Lower leg skin (tissue), 4 donors: ENCODE measurements around the gene NAP1L1. TPM values are rescaled to one million over a fixed set of nuclear protein-coding genes. Genes with fewer than 3 reads are reported as not detected.

ENCODE experiments used
- DNase-seq, 2 donors: peaks; one replicate each; pipeline ENCODE4 v3.0.0-alpha.2; 2019; ENCODE audit warnings: low spot score in 2 of 2
- H3K4me3 ChIP-seq: fragments of 200-600 bp; sonication (generic); 2 replicates; pipeline ENCODE4 v1.5.1; 2017; ENCODE audit warnings: mild to moderate bottlenecking, low read depth; ENCODE audit not compliant: poor library complexity, severe bottlenecking
- CTCF ChIP-seq, 3 donors: fragments of 450-650 bp; IDR thresholded peaks; one replicate each; pipeline ENCODE4 v1.5.1; 2016; ENCODE audit warnings: antibody characterized with exemption in 3 of 3, mild to moderate bottlenecking in 3 of 3, moderate library complexity in 2 of 3
- POLR2A ChIP-seq, 2 donors: fragments of 450-650 bp; IDR thresholded peaks; one replicate each; pipeline ENCODE4 v1.6.1; 2016 to 2017; ENCODE audit warnings: antibody characterized with exemption in 2 of 2, mild to moderate bottlenecking in 1 of 2, moderate library complexity in 1 of 2
- WGBS, 2 donors: methylation state at CpG; one replicate each; pipeline ENCODE4 v1.1.5; 2018; 5-methylcytosine and 5-hydroxymethylcytosine counted together
- intact Hi-C: fragments of 100-400 bp; cut with DNase I; formaldehyde crosslinking; loops from one replicate; pipeline ENCODE4 v1.15.0; 2023; ENCODE audit warnings: low total_unique reads
- total RNA-seq, 4 donors: library from RNA; depleted of rRNA; stranded (reverse); fragments of >200 nt; gene quantifications; one replicate each; pipeline ENCODE4 v1.1.0, GENCODE V29; 2016

Gene NAP1L1
- total RNA-seq, 4 donors from 2014 or later, result 150 to 198 (median 179) TPM

DNA sequence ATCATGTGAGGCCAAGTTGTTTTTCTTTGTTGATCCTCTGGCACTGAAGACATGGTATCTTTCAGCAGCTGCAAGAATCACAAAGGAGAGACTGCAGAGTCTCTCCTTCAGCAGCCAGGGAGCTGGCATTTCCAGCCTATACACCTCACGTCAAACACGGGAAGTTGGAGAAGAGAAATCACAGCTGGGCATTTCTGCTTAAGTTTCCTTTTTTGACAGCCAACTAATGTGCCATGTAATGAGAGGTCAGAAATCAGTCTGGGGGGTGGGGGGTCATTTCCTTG is 81.2 kb downstream of the NAP1L1 start:
- no peak for DNase-seq
- TF ChIP-seq CTCF (IDR thresholded peaks at IDR 0.05), result no peak
- no peak for TF ChIP-seq POLR2A (IDR thresholded peaks at IDR 0.05)
- H3K4me3 ChIP-seq, result no peak overlapping the region
- intact Hi-C loops, result no loop called here
- 71 to 80% methylated on average over 2 of the region's 2 CpGs for WGBS, 2 donors

- DNase-seq, result no peak
- TF ChIP-seq POLR2A (IDR thresholded peaks at IDR 0.05), result no peak
- no peak for TF ChIP-seq CTCF (IDR thresholded peaks at IDR 0.05)
- intact Hi-C loops, result no loop called here
- H3K4me3 ChIP-seq, result no peak overlapping the region
- 51 to 70% methylated on average over 1 of the region's 1 CpG for WGBS, 2 donors
Measured at GRCh38 chr12:76002598-76003354, 81.7 kb downstream of the NAP1L1 start.

DNA sequence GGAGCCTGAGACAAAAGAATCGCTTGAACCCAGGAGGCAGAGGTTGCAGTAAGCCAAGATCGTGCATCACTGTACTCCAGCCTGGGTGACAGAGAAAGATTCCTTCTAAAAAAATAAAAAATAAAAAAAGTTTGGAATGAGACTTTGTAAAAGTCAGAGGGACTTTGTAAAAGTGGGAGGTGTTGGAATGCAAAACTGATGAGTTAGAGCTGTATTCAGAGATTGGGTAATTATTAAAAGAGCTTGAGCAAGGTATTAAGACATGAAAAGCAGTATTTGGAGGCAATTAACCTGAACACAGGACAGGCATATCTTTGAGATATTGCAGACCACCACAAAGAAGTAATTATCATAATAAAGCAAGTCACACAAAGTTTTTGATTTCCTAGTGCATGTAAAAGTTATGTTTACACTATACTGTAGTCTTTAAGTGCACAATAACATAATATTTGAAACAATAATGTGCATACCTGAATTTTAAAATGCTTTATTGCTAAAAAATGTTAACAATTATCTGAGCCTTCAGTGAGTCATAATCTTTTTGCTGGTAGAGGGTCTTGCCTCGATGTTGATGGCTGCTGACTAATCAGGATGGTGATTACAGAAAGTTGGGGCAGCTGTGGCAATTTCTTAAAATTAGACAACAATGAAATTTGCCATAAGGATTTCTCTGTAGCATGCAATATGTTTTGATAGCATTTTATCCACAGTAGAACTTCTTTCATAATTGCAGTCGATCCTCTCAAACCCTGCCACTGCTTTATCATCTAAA is 86.0 kb downstream of the NAP1L1 start:
- no peak for DNase-seq
- TF ChIP-seq CTCF (IDR thresholded peaks at IDR 0.05), result no peak
- no peak for TF ChIP-seq POLR2A (IDR thresholded peaks at IDR 0.05)
- H3K4me3 ChIP-seq, result no peak overlapping the region
- intact Hi-C loops, result no loop called here
- 77 to 78% methylated on average over 4 of the region's 4 CpGs for WGBS, 2 donors

- intact Hi-C loops, result no loop called here
- H3K4me3 ChIP-seq, result no peak overlapping the region
- WGBS, 2 donors, result 75 to 83% methylated on average over 3 of the region's 3 CpGs
- no peak for DNase-seq
- TF ChIP-seq POLR2A (IDR thresholded peaks at IDR 0.05), result no peak
- no peak for TF ChIP-seq CTCF (IDR thresholded peaks at IDR 0.05)
Measured at GRCh38 chr12:75997658-75998057, 86.8 kb downstream of the NAP1L1 start.

DNA sequence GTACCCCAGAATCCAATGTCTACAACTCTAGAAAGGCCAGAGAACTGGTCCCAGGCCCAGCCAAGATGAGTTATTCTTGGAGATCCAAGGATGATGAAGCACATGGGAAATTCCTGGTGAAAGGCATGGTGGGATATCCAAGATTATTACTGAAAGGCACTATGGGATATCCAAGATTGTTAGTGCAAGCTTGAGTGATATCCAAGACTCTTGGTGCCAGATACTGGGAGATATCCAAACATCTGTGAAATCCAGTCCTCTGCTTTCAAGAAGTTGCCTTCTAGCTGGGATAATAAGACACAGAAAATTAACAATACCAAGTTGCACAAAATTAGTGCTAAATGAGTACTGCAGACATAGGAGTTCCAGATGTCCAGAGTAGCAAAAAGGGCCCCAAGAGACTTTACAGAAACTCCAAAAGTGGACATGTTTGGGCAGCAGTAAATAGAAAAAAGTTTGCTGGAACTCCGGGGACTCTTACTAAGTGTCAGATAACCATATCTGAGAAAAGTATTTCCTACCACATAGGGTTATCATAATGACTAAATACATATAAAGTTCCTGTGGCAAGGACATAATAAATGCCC is 87.5 kb downstream of the NAP1L1 start:
- WGBS, 2 donors, result 26 to 30% methylated on average over 1 of the region's 1 CpG
- H3K4me3 ChIP-seq, result no peak overlapping the region
- DNase-seq, result no peak
- intact Hi-C loops, result no loop called here
- TF ChIP-seq POLR2A (IDR thresholded peaks at IDR 0.05), result no peak
- no peak for TF ChIP-seq CTCF (IDR thresholded peaks at IDR 0.05)
